ENCODE measurements around the gene STRN.

The STRN gene

DNA sequence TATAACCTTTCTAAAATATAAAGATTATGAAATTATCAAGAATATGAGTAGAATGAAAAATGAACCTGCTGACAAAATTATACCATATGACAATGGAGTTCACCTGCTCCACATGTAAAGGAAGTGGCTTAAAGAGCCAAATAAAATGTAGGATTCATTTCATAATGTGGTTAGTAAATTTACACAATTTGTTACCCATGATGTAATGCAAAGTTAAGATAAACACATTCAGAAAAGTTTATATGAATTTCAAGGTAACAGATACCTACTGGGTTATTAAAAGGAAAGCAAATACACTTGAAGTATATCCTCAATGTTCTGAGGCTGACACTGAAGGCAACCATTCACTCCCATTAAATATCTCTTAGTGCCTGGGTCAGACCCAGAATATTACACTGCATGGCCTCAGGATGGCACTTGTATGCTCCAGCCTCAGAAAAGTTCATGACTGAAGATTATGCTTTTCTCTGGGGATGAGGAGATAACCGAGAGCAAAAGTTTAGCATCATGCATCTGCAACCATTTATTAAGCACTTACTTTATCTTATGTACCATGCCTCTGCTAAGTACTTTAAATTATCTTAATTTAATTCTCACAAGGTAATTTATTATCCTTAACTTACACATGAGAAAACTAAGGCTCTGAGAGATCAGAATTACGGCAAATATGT is 6.2 kb downstream of the STRN start:
- DNase-seq: no peak
- TF ChIP-seq, protein P1, sequence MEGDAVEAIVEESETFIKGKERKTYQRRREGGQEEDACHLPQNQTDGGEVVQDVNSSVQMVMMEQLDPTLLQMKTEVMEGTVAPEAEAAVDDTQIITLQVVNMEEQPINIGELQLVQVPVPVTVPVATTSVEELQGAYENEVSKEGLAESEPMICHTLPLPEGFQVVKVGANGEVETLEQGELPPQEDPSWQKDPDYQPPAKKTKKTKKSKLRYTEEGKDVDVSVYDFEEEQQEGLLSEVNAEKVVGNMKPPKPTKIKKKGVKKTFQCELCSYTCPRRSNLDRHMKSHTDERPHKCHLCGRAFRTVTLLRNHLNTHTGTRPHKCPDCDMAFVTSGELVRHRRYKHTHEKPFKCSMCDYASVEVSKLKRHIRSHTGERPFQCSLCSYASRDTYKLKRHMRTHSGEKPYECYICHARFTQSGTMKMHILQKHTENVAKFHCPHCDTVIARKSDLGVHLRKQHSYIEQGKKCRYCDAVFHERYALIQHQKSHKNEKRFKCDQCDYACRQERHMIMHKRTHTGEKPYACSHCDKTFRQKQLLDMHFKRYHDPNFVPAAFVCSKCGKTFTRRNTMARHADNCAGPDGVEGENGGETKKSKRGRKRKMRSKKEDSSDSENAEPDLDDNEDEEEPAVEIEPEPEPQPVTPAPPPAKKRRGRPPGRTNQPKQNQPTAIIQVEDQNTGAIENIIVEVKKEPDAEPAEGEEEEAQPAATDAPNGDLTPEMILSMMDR (IDR thresholded peaks at IDR 0.05): no peak
- H3K9me3 Mint-ChIP-seq: no peaks in the 10 kb centered on the region
- no peak overlapping the region for H3K27ac Mint-ChIP-seq
- H3K4me1 Mint-ChIP-seq: peaks cover 28% of the 10 kb centered on the region
- H3K36me3 Mint-ChIP-seq (ENCODE audit: low read depth): peaks cover 8% of the 10 kb centered on the region
- H3K4me3 Mint-ChIP-seq: no peak overlapping the region
- H3K27me3 Mint-ChIP-seq (ENCODE audit: low read depth, poor library complexity): no peaks in the 10 kb centered on the region

- Mint-ChIP-seq H3K4me1 (peaks cover 26% of the 10 kb centered on the region), H3K27ac (no peak overlapping the region)
- TF ChIP-seq, protein P1 (IDR thresholded peaks at IDR 0.05): no peak
These were observed 11.2 kb downstream of the STRN start for GRCh38 chr2:36954977-36955607.

DNA sequence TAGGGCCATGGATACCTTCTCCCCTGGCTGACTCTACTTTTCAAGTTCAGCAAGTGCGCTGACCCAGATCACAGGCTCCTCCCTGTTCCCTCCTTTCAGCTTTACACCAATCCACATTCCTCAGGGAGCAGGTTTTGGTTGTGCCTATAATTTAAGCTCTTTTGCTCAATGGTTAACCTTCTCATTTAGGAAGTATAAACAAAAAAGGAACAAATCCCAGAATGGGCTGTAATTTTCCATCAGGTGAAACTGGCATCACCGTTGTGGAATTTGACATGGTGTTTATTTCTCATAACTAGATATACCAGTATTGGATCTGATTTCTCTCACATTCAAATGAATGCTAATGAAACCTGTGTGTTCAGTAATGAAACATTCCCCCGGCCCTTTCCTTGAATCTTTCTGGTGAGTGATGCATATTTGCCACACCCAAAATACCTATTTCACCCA is 13.6 kb downstream of the STRN start:
- no peaks in the 10 kb centered on the region for H3K36me3 Mint-ChIP-seq (ENCODE audit: low read depth)
- no peak overlapping the region for H3K27ac Mint-ChIP-seq
- H3K4me3 Mint-ChIP-seq: no peak overlapping the region
- TF ChIP-seq, protein P1 (IDR thresholded peaks at IDR 0.05): no peak
- H3K9me3 Mint-ChIP-seq: no peaks in the 10 kb centered on the region
- DNase-seq: no peak
- peaks cover 36% of the 10 kb centered on the region for H3K4me1 Mint-ChIP-seq
- no peaks in the 10 kb centered on the region for H3K27me3 Mint-ChIP-seq (ENCODE audit: low read depth, poor library complexity)

More at GRCh38 chr2:36954977-36955607, 11.2 kb downstream of the STRN start:
- no peaks in the 10 kb centered on the region for H3K27me3 Mint-ChIP-seq (ENCODE audit: low read depth, poor library complexity)
- H3K36me3 Mint-ChIP-seq (ENCODE audit: low read depth): peaks cover 8% of the 10 kb centered on the region
- no peak for DNase-seq
- H3K9me3 Mint-ChIP-seq: no peaks in the 10 kb centered on the region
- no peak overlapping the region for H3K4me3 Mint-ChIP-seq

GRCh38 chr2:36951574-36951973 is 14.8 kb downstream of the STRN start:
- Mint-ChIP-seq H3K27ac (no peak overlapping the region), H3K9me3 (no peaks in the 10 kb centered on the region), H3K4me1 (peaks cover 36% of the 10 kb centered on the region), H3K36me3 (ENCODE audit: low read depth) (no peaks in the 10 kb centered on the region), H3K4me3 (no peak overlapping the region), H3K27me3 (ENCODE audit: low read depth, poor library complexity) (no peaks in the 10 kb centered on the region)
- TF ChIP-seq, protein P1 (IDR thresholded peaks at IDR 0.05): no peak
- DNase-seq: no peak

DNA sequence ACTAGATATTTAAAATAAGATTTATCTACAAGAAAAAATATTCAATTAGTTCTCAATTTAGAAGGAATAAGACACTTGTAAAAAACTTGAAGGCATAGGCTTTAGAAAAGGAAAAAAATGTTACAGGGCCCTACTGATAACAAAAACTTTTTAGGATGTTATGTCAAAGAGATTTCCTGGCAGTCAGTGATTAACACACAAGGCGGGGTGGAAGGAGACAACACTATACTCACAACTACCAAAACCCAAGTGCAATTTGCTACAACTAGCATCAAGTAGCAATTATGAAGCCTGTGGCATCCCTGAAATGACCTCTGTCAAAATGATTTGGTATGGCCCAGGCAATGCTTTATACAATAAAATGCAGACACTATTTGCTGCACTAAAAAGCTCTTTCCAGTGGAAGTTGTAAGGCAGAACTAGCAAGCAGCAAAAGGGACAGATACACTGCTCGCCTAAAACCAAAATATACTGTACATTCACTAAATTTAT is 15.3 kb downstream of the STRN start:
- H3K4me3 Mint-ChIP-seq: no peak overlapping the region
- H3K4me1 Mint-ChIP-seq: peaks cover 36% of the 10 kb centered on the region
- DNase-seq: no peak
- H3K9me3 Mint-ChIP-seq: no peaks in the 10 kb centered on the region
- peak overlapping the region; percentile 7 for H3K27ac Mint-ChIP-seq
- H3K27me3 Mint-ChIP-seq (ENCODE audit: low read depth, poor library complexity): no peaks in the 10 kb centered on the region
- TF ChIP-seq, protein P1 (IDR thresholded peaks at IDR 0.05): no peak
- H3K36me3 Mint-ChIP-seq (ENCODE audit: low read depth): no peaks in the 10 kb centered on the region

Data from nephron progenitor cell (in vitro differentiated cells).